Activated CD8-positive, alpha-beta memory T cell treated with anti-CD3 and anti-CD28 coated beads for 1 hour (primary cell): Measurements from ENCODE around the gene TM4SF4.

Experiments used
- DNase-seq, 2 donors: peaks; one replicate each; pipeline ENCODE4 v3.0.0-alpha.2; 2020; ENCODE audit warnings: low read depth in 1 of 2; ENCODE audit errors: extremely low read depth in 1 of 2

Gene TM4SF4

GRCh38 chr3:149509526-149509925 lies 35.0 kb downstream of the TM4SF4 start:
- no peak for DNase-seq

GRCh38 chr3:149510480-149510879 lies 36.0 kb downstream of the TM4SF4 start:
- no peak for DNase-seq

GRCh38 chr3:149511040-149511626 lies 36.6 kb downstream of the TM4SF4 start:
- DNase-seq: no peak

GRCh38 chr3:149512073-149512782 lies 37.7 kb downstream of the TM4SF4 start:
- DNase-seq: no peak

- no peak for DNase-seq
Measured at GRCh38 chr3:149514471-149514870, 40.0 kb downstream of the TM4SF4 start.

GRCh38 chr3:149515249-149515648 lies 40.8 kb downstream of the TM4SF4 start:
- DNase-seq: no peak

- DNase-seq: no peak
Measured at GRCh38 chr3:149516920-149517319, 42.4 kb downstream of the TM4SF4 start.

GRCh38 chr3:149519912-149520311 lies 45.4 kb downstream of the TM4SF4 start:
- no peak for DNase-seq

- no peak for DNase-seq
Measured at GRCh38 chr3:149523512-149524299, 49.2 kb downstream of the TM4SF4 start.

- no peak for DNase-seq
Measured at GRCh38 chr3:149527531-149528339, 53.2 kb downstream of the TM4SF4 start.

- DNase-seq: no peak
Measured at GRCh38 chr3:149528340-149528650, 53.8 kb downstream of the TM4SF4 start.

GRCh38 chr3:149529099-149529498 lies 54.6 kb downstream of the TM4SF4 start:
- no peak for DNase-seq

- DNase-seq: no peak
Measured at GRCh38 chr3:149532489-149533180, 58.1 kb downstream of the TM4SF4 start.

- DNase-seq: no peak
Measured at GRCh38 chr3:149534082-149534481, 59.6 kb downstream of the TM4SF4 start.

- DNase-seq: no peak
Measured at GRCh38 chr3:149534671-149535332, 60.3 kb downstream of the TM4SF4 start.

- DNase-seq: no peak
Measured at GRCh38 chr3:149535333-149535685, 60.8 kb downstream of the TM4SF4 start.

- no peak for DNase-seq
Measured at GRCh38 chr3:149536429-149536828, 61.9 kb downstream of the TM4SF4 start.

- DNase-seq: no peak
Measured at GRCh38 chr3:149538371-149538770, 63.9 kb downstream of the TM4SF4 start.

GRCh38 chr3:149541091-149541491 lies 66.6 kb downstream of the TM4SF4 start:
- DNase-seq: no peak
